H1 (cell line): Measurements from ENCODE around the gene PPIL6. TPM values are rescaled to one million over a fixed set of nuclear protein-coding genes. Genes with fewer than 3 reads are reported as not detected.
A peak's percentile ranks its signal among the peaks of the same experiment; 100 is the strongest.

Experiments
- ASH2L ChIP-seq: fragments of 200-600, 300-600 bp; sonication (generic); IDR thresholded peaks from one replicate; pipeline ENCODE4 v1.7.1; 2017; ENCODE audit warnings: low read length
- CHD7 ChIP-seq: fragments of 300-600 bp; sonication (generic); IDR thresholded peaks from 2 replicates; pipeline ENCODE4 v1.7.1; 2012; ENCODE audit warnings: low read length, moderate library complexity, mild to moderate bottlenecking, inconsistent platforms; ENCODE audit not compliant: insufficient replicate concordance
- HDAC2 ChIP-seq, 2 experiments: fragments of 300-600 bp in 1 of 2; sonication (generic) in 1 of 2; IDR thresholded peaks; 2 replicates each; pipeline ENCODE4 v1.6.1; 2011 to 2012; ENCODE audit warnings: low read depth in 2 of 2, low read length in 2 of 2, mild to moderate bottlenecking in 2 of 2, moderate library complexity in 2 of 2, borderline replicate concordance in 1 of 2, inconsistent platforms in 1 of 2
- KDM5A ChIP-seq: fragments of 200-600 bp; IDR thresholded peaks from 2 replicates; pipeline ENCODE4 v1.7.1; 2012; ENCODE audit warnings: mild to moderate bottlenecking, low read length, inconsistent platforms, mixed read lengths
- polyA plus RNA-seq, 7 experiments: library from polyadenylated mRNA; depleted of rRNA in 3 of 7; stranded (reverse) in 5 of 7; unstranded in 2 of 7; fragments of >200 nt in 5 of 7; fragments of 200-250 nt in 2 of 7; gene quantifications; 1 replicate in 5 of 7; 2 replicates in 1 of 7; 4 replicates in 1 of 7; pipeline versions ENCODE4 v1.2.1 to v1.2.3, GENCODE V29; 2011 to 2013; ENCODE audit warnings: missing spikeins in 2 of 7, mixed read lengths in 2 of 7
- total RNA-seq: library from RNA; stranded (reverse); fragmentation: NEBNext Ultra II Directional; extraction: Animal tissue kit (Norgen Biotek cat#: 25700); gene quantifications from 2 replicates; pipeline ENCODE4 v1.2.1, GENCODE V29; 2021
- TF ChIP-seq, protein P1 (sequence below): IDR thresholded peaks from 2 replicates; pipeline ENCODE4 v1.6.1; 2011; ENCODE audit warnings: low read length, improper control_type of control experiment
- TF ChIP-seq, protein P2 (sequence below): IDR thresholded peaks from 2 replicates; pipeline ENCODE4 v1.6.1; 2011; ENCODE audit warnings: low read depth, mild to moderate bottlenecking, low read length; ENCODE audit not compliant: insufficient read depth

The PPIL6 gene
- total and polyA plus RNA-seq, 2 of the 8 experiments (the other 6 are each of a cell fraction or from before 2014, with no cell fraction given) = 0.42 to 1.3 TPM

GRCh38 chr6:109382576-109383437 is 57.6 kb downstream of the PPIL6 start (continued):
- TF ChIP-seq, protein P1, sequence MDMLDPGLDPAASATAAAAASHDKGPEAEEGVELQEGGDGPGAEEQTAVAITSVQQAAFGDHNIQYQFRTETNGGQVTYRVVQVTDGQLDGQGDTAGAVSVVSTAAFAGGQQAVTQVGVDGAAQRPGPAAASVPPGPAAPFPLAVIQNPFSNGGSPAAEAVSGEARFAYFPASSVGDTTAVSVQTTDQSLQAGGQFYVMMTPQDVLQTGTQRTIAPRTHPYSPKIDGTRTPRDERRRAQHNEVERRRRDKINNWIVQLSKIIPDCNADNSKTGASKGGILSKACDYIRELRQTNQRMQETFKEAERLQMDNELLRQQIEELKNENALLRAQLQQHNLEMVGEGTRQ = peak; percentile 92
- TF ChIP-seq HDAC2 (IDR thresholded peaks at IDR 0.05; ENCODE audit: borderline replicate concordance in 1 of 2, low read depth in 2 of 2, low read length in 2 of 2) (peak; percentile 8 to 95; a peak in 2 of 4 replicates), ASH2L (peak; percentile 78), CHD7 (no peak), KDM5A (no peak)
- TF ChIP-seq, protein P2, sequence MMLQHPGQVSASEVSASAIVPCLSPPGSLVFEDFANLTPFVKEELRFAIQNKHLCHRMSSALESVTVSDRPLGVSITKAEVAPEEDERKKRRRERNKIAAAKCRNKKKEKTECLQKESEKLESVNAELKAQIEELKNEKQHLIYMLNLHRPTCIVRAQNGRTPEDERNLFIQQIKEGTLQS = peak; percentile 92
